Stimulated activated CD8-positive, alpha-beta memory T cell treated with anti-CD3 and anti-CD28 coated beads, Interleukin-7, amount 100 ng/mL, for 24 hours (primary cell): Measurements from ENCODE around the gene POC1B.

Source experiments
- DNase-seq: peaks from one replicate; pipeline ENCODE4 v3.0.0-alpha.2; 2020; ENCODE audit warnings: low read depth

POC1B gene

DNA sequence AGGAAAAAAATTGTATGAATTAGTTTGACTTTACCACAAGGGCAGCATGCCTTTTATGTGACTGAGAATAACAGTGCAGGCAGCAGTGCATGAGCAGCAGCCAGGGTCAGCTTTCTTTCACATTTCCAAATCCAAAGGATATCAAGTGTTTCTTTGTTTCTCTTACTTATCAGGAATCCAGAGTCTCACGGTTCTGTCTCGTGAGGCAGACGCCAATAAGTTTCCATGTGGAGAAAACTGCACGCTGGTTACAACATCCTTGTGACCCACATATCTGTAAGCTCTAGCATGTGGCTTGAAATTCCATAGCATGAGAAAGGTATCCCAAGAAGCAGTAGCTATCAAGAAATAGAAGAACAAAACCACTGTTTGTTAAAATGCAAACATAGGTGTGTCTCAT, 28.8 kb downstream of the POC1B start:
- no peak for DNase-seq

GRCh38 chr12:89494411-89495231, 31.2 kb downstream of the POC1B start:
- no peak for DNase-seq

GRCh38 chr12:89493670-89494302, 32.1 kb downstream of the POC1B start:
- no peak for DNase-seq

DNA sequence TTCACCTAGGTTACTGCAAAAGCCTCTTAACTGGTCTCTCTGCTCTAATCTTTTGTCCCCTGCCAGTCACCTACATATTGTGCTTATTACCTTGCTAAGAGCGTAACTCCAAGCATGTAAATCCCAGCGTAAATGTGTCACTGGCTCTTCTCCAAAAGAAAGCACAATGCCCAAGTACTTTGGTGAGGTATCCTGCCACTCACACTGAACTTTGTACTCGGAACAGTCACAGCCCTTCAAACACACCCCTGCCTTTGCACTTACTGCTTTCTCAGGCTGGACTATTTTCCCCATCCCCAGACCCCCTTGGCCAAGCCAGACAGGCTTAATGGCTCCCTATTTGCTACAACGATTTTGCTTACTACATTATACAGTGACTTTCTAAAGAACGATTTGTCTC, 33.0 kb downstream of the POC1B start:
- DNase-seq: no peak

- no peak for DNase-seq
Measured at GRCh38 chr12:89490922-89491321, 34.9 kb downstream of the POC1B start.

- DNase-seq: no peak
Measured at GRCh38 chr12:89486264-89486663, 39.6 kb downstream of the POC1B start.

DNA sequence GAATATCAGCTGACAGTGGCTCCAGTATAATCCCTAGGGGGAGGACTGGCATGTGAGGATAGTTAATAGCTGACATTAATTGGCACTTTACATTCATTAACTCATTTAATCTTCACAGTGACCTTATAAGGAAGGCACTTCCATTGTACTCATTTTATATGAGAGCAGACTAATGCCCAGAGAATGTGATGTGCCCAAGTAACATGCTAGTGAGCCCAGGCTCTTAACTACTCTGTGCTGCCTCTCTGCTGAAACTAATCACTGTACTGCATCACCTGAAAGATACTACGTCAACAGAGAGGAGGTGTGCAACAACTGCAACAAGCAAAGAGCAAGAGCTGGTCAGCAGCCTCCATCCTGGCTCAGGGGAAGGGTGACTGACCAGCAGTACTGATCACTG, 41.4 kb downstream of the POC1B start:
- DNase-seq: no peak

DNA sequence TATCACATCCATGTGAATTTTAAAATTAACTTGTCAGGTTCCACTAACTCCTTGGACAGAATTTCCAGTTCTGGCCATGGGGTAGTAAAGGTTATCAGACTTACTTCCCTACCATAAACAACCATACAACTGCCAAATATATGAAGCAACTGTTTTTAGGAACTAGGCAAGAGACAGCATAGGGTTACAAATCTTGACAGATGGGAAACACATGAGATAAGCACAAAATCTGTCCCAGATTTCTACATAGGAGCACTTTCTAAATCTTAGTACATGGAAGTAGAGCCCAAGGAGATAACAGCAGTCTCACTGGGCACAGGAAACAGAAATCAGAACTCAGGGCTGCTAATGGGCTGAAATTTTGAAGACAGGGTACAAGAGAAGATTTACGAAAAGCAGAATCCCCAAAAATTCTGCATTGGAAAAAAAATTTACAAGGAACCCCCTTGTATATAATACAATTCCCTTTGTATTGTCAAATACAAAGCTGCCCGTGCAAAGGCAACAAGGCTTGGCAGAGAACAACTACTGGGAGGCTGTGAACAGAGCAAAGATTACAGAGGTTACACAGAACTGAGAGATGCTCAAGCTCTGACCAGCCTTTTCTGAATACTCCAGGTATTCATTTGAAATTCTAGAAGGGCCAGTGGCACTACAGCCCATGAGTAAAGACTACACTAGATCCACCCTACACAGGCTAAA, 44.5 kb downstream of the POC1B start:
- DNase-seq: no peak

- no peak for DNase-seq
Measured at GRCh38 chr12:89479982-89480381, 45.9 kb downstream of the POC1B start.

DNA sequence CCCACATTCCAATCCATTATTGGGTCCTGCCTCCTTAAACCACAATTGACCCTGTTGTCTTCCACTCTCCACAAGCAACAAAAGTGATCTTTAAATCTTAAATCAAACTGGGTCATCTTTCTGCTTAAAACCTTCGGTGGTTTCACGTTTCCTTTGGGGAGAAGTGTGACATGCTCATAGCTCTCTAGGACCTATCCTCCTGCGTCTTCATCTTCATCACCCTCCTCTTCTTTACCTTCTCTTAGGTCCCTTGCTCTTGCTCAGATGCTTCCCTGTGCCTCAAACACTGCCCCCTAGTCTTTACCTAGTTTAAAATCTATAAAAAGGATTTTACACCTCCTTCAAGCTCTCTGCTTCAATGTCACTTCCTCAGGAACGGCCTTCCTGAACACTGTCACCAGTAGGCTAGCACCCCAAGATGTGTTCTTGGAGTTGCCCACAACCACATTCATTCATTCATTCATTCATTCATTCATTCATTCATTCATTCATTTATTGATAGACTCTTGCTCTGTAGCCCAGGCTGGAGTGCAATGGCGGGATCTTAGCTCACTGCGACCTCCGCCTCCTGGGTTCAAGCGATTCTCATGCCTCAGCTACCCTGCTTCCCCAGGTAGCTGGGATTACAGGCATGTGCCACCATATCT, 48.1 kb downstream of the POC1B start:
- no peak for DNase-seq

DNA sequence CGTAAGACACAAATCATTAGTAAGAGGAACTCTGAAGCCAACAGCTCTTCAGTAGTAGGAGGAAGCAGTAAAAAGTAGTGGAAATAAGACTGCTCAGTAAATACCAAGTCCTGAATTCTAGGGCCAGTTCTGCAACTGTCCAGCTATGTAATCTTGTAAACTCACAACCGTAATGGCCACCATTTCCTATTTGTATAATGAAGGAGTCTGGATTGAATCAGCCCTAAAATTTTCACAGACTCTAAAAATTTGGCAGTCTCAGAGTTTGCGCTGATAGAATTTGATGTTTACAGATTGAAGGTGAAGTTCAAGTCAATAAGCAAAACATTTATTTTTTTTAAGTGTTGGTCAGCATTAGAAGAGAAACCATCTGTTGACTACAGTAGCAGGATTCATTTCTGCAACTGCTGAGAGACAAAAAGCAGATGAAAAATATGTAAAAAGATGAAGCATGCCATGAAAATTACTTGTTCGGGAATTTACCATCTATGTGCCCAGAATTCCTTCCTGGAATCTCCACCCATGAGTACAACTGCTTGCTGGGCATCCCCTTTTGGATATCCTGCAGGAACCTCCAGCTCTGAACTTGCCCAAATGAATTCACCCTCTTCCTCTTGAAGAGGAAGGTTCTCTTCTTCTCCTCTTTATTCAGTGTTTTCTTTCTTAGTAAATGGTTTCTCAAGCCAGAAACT, 48.8 kb downstream of the POC1B start:
- DNase-seq: no peak

GRCh38 chr12:89476232-89476631, 49.6 kb downstream of the POC1B start:
- no peak for DNase-seq

DNA sequence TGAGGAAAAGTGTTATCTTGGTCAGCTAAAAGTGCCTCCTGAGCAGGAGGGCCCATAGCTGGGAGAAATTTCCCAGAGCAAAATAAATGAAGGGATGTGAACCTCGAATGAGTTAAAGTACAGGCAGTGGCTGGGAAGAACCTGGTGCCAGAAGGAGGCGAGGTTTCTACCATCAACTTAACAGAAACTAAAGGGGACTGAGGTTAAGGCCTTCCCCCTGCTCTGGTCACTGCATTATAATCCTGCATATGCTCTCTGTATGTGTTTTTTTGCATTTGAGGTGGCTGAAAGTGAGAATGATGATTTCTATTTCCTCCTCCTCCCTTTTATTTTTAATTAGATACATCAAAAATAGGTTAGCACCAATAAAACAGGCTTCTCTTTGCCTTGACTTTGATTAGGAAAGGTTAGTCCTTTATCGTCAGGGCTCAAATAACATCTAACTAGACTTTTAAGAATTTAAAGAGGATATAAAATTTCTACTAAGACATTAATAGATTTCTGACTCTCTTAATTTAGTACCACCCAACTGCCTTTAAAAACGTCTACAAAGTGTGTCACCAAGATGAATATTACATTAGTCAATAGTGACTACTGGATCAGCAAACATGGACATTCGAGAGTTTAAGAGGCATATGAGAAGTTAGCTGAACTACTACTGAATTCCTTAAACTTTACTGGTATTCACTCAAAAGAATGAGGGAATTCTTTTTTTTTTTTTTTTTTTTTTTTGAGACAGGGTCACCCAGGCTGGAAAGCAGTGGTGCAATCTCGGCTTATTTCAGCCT, 50.5 kb downstream of the POC1B start:
- no peak for DNase-seq

DNA sequence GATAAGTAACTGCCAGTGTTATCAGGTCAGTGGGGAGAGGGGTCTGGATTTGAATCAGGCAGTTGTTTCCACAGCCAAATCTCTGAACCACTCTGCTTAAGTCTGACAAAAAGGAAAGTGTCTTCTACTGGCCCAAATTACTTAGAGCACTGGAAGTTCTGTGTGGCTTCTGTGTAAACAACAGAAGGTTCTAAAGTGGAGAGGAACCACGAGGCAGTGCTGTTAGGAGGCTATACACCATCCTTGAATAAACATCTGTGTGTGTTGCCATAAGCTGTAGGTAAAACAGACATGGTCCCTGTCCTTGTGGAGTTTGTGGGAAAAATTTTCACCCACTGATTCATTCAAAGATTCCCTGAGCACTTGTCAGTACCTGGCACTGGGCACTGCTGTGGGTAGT, 51.2 kb downstream of the POC1B start:
- no peak for DNase-seq

- DNase-seq: no peak
Measured at GRCh38 chr12:89472508-89472907, 53.3 kb downstream of the POC1B start.

DNA sequence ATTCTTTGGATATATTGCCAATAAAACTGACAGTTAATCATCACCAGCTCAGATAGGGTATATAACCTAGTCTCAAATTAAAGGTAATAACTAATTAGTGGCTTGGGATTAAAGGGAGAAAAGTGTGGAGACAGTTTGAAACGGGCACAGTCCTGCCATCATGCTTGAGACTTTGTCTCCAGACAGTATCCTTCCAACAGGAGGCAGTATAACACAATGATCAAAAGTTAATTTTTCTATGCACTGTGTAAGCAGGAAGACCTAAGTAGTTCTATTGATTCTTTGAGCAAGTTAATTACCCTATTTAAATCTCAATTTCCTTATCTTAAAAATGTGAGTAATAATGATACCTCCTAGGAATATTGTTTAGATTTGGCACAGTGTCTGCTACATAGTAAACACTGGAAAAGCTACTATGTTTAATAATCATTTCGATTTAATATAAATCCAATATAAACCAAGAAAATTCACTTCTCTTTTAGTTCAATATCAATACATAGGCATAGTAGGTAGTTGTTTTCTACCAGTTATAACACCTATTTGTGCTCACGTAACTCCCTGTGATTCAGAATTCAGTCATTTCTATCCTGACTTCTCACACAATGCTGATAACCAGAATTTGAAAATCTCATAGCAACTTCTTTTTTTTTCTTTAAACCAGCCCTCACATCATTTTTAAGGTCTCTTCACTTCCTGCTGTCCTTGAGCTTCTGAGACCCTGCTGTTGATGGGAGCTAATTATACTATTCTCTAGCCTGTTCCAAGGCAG, 54.9 kb downstream of the POC1B start:
- no peak for DNase-seq

DNA sequence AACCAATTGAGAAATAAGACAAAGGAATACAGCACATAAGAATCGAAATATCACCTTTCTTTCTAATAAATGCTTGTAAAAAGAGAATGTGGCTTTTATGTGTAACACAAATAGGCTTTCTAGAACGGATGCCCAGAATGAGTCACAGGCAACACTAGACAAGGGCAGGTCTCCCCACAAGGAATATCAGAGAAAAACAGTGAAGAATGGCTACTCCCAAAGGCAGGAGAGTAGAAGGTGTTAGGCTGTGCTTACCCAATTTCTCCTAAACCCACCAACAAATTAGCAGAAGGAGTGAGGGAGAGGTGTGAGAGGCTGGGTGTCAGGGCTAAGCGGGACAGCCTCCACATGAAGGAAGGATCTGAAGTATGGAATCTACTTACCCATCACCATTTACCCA, 56.5 kb downstream of the POC1B start:
- DNase-seq: no peak

DNA sequence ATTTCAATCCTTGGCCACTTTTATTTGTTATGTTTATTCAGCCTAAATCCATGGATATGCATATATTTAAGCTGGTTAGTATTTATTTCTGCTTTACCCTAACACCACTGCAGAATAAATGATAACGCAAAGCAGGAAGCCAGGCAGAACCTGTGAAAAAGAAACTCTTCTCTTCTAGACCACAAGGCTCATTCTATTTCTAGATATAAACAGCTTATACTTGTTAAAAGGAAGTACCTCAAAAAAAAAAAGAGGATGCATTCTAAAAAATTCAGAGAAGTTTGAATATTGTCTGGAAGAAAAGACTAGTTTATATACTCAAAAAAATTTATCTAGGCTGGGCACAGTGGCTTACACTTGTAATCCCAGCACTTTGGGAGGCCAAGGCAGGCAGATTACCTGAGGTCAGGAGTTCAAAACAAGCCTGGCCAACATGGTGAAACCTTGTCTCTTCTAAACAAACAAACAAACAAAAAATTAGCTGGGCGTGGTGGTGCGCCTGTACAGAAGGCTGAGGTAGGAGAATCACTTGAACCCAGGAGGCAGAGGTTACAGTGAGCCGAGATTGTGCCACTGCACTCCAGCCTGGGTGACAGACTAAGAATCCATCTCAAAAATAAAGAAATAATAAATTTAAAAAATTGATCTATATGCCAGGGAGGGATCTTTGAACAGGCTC, 57.1 kb downstream of the POC1B start:
- no peak for DNase-seq

DNA sequence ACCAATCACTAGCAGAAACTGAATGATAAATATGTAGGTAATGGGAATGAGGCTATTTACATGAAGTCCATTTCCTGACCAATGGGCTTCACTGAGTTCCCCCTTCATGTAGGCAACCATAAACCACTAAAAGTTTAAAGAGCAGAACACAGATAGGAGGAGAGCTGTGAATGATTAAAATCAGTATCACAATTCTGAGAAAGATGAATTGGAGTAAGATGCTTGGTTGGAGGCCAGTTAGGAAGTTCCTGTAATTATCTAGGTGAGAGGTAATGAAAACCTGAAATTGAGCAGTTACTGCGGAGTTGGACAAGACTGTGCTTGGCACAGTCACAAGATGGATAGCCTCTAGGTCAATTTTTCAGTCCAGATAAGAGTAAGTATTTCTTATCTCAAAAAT, 57.8 kb downstream of the POC1B start:
- no peak for DNase-seq
